Neural cell (in vitro differentiated cells): ENCODE results near the gene MAGI2. TPM values are rescaled to one million over a fixed set of nuclear protein-coding genes. Genes with fewer than 3 reads are reported as not detected.

Source experiments
- H2AFZ ChIP-seq: fragments of 200-600, 300-800 bp; sonication (generic), shearing (Covaris generic); 2 replicates; pipeline ENCODE4 v1.6.0; 2014; ENCODE audit warnings: low read depth, mild to moderate bottlenecking, antibody characterized with exemption, low read length, moderate library complexity
- H3F3A ChIP-seq: fragments of 200-600 bp; shearing (Covaris generic); 2 replicates; pipeline ENCODE4 v1.6.1; 2016; ENCODE audit warnings: mild to moderate bottlenecking, moderate library complexity, mixed read lengths, antibody characterized with exemption, low read length; ENCODE audit not compliant: insufficient read depth, poor library complexity, severe bottlenecking
- H3K27ac ChIP-seq: fragments of 200-600, 300-800 bp; sonication (generic), shearing (Covaris generic); 2 replicates; pipeline ENCODE4 v1.5.1; 2014; ENCODE audit warnings: mild to moderate bottlenecking, low read length, moderate library complexity
- H3K27me3 ChIP-seq: fragments of 300-800, 200-600 bp; sonication (generic), shearing (Covaris generic); 2 replicates; pipeline ENCODE4 v1.6.0; 2014; ENCODE audit warnings: mild to moderate bottlenecking, low read depth, low read length, moderate library complexity; ENCODE audit not compliant: insufficient read depth
- H3K36me3 ChIP-seq: fragments of 300-800, 200-600 bp; sonication (generic), shearing (Covaris generic); 2 replicates; pipeline ENCODE4 v1.5.1; 2014; ENCODE audit warnings: mild to moderate bottlenecking, antibody characterized with exemption, low read length, moderate library complexity; ENCODE audit not compliant: insufficient read depth
- H3K4me2 ChIP-seq: fragments of 300-800, 200-600 bp; sonication (generic), shearing (Covaris generic); 2 replicates; pipeline ENCODE4 v1.6.0; 2014; ENCODE audit warnings: mild to moderate bottlenecking, low read length
- H3K4me3 ChIP-seq: fragments of 300-800, 200-600 bp; sonication (generic), shearing (Covaris generic); 2 replicates; pipeline ENCODE4 v1.5.1; 2014; ENCODE audit warnings: mild to moderate bottlenecking, low read length, moderate library complexity
- H3K79me2 ChIP-seq: fragments of 200-600 bp; shearing (Covaris generic); replicated peaks from 2 replicates; pipeline ENCODE4 v1.6.0; 2014; ENCODE audit warnings: mild to moderate bottlenecking, low read length, moderate library complexity; ENCODE audit not compliant: insufficient read depth
- H3K9ac ChIP-seq: fragments of 300-800, 200-600 bp; sonication (generic), shearing (Covaris generic); 2 replicates; pipeline ENCODE4 v1.6.1; 2016; ENCODE audit warnings: mild to moderate bottlenecking, low read length, mixed read lengths
- H3K9me2 ChIP-seq: fragments of 200-600 bp; shearing (Covaris generic); 2 replicates; pipeline ENCODE4 v1.6.1; 2016; ENCODE audit warnings: mild to moderate bottlenecking, low read length, mixed read lengths; ENCODE audit not compliant: insufficient read depth
- H3K9me3 ChIP-seq: fragments of 200-600, 300-800 bp; sonication (generic), shearing (Covaris generic); 2 replicates; pipeline ENCODE4 v1.6.1; 2016; ENCODE audit warnings: mild to moderate bottlenecking, mixed run types, low read length, moderate library complexity, mixed read lengths
- H4K20me1 ChIP-seq: fragments of 200-600 bp; shearing (Covaris generic); 2 replicates; pipeline ENCODE4 v1.6.1; 2016; ENCODE audit warnings: mild to moderate bottlenecking, mixed run types; ENCODE audit not compliant: insufficient read depth
- CTCF ChIP-seq: fragments of 450-650 bp; IDR thresholded peaks from 2 replicates; pipeline ENCODE4 v1.5.1; 2014; ENCODE audit warnings: antibody characterized with exemption, mild to moderate bottlenecking, moderate library complexity; ENCODE audit not compliant: poor library complexity, severe bottlenecking
- EP300 ChIP-seq: fragments of 450-650 bp; conservative IDR thresholded peaks from 2 replicates; pipeline ENCODE4 v1.6.1; 2014; ENCODE audit warnings: antibody characterized with exemption, mild to moderate bottlenecking, moderate library complexity; ENCODE audit not compliant: poor library complexity, severe bottlenecking
- EZH2 ChIP-seq: fragments of 200-600, 300-800 bp; shearing (Covaris generic), sonication (generic); IDR thresholded peaks from 2 replicates; pipeline ENCODE4 v1.6.1; 2014; ENCODE audit warnings: antibody characterized with exemption, low read length, borderline replicate concordance, mild to moderate bottlenecking; ENCODE audit not compliant: insufficient read depth, poor library complexity, severe bottlenecking
- MXI1 ChIP-seq: fragments of 450-650 bp; conservative IDR thresholded peaks from 2 replicates; pipeline ENCODE4 v1.6.1; 2014; ENCODE audit warnings: antibody characterized with exemption, mild to moderate bottlenecking; ENCODE audit not compliant: poor library complexity, severe bottlenecking
- POLR2AphosphoS5 ChIP-seq: IDR thresholded peaks from 2 replicates; pipeline ENCODE4 v1.6.1; 2012
- RAD21 ChIP-seq: fragments of 450-650 bp; conservative IDR thresholded peaks from 2 replicates; pipeline ENCODE4 v1.6.1; 2014; ENCODE audit warnings: antibody characterized with exemption, mild to moderate bottlenecking, moderate library complexity
- REST ChIP-seq: IDR thresholded peaks from 2 replicates; pipeline ENCODE4 v1.6.1; 2012; ENCODE audit warnings: borderline replicate concordance
- SMC3 ChIP-seq: fragments of 450-650 bp; conservative IDR thresholded peaks from 2 replicates; pipeline ENCODE4 v1.6.1; 2014; ENCODE audit warnings: antibody characterized with exemption, mild to moderate bottlenecking, moderate library complexity; ENCODE audit not compliant: poor library complexity
- TAF1 ChIP-seq: IDR thresholded peaks from 2 replicates; pipeline ENCODE4 v1.6.1; 2012; ENCODE audit warnings: low read depth
- polyA plus RNA-seq: library from polyadenylated mRNA; depleted of rRNA; stranded (reverse); fragments of >200 nt; gene quantifications from 2 replicates; pipeline ENCODE4 v1.2.3, GENCODE V29; 2014

Gene MAGI2
- polyA plus RNA-seq, 1 donor from 2014 or later = 19.3 TPM

GRCh38 chr7:78742694-78743093 is 710.8 kb downstream of the MAGI2 start:
- H3K4me2 ChIP-seq = no peak overlapping the region
- peaks cover 61% of the 10 kb centered on the region for H3K79me2 ChIP-seq
- H3K4me3 ChIP-seq = no peak overlapping the region
- no peaks in the 10 kb centered on the region for H3K9me2 ChIP-seq
- no peaks in the 10 kb centered on the region for H4K20me1 ChIP-seq
- TF ChIP-seq CTCF = no peak
- TF ChIP-seq EP300 = no peak
- no peak for TF ChIP-seq TAF1
- TF ChIP-seq RAD21 = no peak
- no peak for TF ChIP-seq POLR2AphosphoS5
- TF ChIP-seq REST = no peak
- no peak for TF ChIP-seq EZH2
- TF ChIP-seq SMC3 = no peak
- no peak for TF ChIP-seq MXI1
- H2AFZ ChIP-seq = no peak overlapping the region
- no peaks in the 10 kb centered on the region for H3F3A ChIP-seq
- no peak overlapping the region for H3K9ac ChIP-seq
- no peak overlapping the region for H3K27ac ChIP-seq
- no peaks in the 10 kb centered on the region for H3K36me3 ChIP-seq
- no peaks in the 10 kb centered on the region for H3K27me3 ChIP-seq
- H3K9me3 ChIP-seq = no peaks in the 10 kb centered on the region

- TF ChIP-seq EZH2 (no peak), CTCF (no peak), EP300 (no peak), MXI1 (no peak), RAD21 (no peak), TAF1 (no peak), SMC3 (no peak), REST (no peak), POLR2AphosphoS5 (no peak)
- no peaks in the 10 kb centered on the region for H3K36me3 ChIP-seq
- no peaks in the 10 kb centered on the region for H4K20me1 ChIP-seq
- H3K27me3 ChIP-seq = no peaks in the 10 kb centered on the region
- peaks cover 33% of the 10 kb centered on the region for H3K79me2 ChIP-seq
- H3F3A ChIP-seq = no peaks in the 10 kb centered on the region
- no peak overlapping the region for H3K27ac ChIP-seq
- no peak overlapping the region for H3K9ac ChIP-seq
- no peak overlapping the region for H2AFZ ChIP-seq
- no peak overlapping the region for H3K4me2 ChIP-seq
- no peaks in the 10 kb centered on the region for H3K9me2 ChIP-seq
- H3K9me3 ChIP-seq = no peaks in the 10 kb centered on the region
- H3K4me3 ChIP-seq = no peak overlapping the region
Observed at GRCh38 chr7:78736548-78736947, 716.9 kb downstream of the MAGI2 start.
